HG02973 (cell line): ENCODE measurements around the gene REPIN1.

Source experiments
- ATAC-seq: cut with Tn5 transposase; IDR thresholded peaks from one replicate; pipeline ENCODE4 v1.9.1; 2021; ENCODE audit warnings: moderate library complexity; ENCODE audit not compliant: unreplicated experiment

REPIN1 gene

DNA sequence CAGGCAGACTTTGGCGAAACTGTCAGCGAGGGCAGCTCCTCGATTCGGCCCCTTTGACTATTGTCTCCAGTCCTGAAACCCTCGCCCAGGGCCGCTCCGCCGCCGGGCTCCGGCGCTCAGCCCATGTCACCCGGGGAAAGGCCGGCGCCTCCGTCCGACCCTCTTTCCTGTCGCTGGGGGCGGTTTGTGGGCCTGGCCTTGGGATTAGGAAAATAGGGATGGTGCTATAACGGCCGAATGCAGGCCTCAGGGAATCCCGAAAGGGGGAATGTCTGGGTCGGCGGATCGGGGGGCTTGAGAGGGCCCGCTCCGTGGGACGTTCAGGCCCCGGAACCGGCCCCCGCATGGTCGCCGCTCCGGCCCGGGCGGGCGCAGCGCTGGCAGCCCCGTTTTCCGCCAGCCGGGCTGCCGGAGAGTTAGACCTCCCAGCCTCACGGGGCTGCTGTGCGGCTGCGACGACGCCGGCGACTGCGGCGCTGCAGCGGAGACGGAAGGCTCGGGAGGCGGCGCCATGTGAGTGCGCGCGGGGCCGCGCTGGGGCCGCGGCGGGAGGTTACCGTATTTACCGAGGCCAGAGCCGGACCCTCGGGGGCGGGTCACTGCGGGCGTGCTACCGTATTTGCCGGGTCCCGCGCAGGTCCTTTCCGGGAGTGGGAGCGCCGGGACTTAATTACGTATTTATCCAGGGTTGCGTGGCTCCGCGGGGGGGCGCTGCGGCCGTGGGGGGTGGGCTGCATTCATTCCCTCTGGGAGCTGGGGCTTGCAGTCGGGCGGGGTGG is 36.4 kb downstream of the REPIN1 start:
- peak; percentile 44 for ATAC-seq

DNA sequence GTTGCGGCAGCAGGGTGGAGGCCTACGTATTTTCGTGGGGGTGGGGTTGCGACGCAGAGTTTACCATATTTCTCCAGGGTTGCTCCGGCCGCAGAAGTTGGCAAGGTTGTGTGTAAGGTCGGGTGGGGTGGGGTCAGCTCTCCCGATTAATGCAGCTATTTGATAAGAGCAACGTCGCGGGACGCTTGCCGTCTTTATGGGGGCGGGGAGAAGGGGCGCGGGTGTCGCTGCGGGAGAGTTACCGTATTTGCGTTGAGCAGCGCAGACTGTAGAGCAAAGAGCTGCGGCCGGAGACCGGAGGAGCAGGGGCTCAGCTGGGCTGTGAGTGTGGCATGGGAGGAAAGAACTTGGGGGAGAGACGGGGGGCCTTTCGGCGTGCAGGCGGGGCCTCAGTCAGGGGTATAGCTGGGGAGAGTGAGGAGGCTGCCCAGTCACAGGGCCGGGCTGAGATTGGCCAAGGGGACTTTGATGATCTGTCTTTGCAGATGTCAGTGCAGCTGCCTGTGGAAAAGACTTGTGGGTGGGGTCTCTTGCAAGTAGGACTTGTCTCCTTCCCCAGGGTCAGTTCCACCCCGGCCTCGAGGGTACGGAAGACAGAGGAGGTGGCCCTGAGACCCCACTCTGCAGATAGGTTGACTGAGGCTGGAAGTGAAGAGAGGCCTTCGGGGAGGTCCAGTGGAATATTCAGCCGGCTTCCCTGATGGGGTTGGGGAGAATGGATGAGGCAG is 37.1 kb downstream of the REPIN1 start:
- no peak for ATAC-seq

DNA sequence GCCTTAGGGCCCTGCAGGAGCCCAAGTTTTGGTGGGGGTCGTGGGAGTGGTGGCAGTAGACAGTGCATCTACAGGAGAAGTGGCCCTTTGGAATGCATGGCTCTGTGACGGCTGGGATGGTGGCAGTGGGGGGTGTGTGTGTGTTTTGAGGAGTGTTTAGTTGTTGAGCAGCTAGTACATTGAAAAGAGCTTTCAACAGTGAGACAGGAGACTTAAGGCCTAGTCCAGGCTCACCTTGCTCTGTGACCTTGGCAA is 37.6 kb downstream of the REPIN1 start:
- no peak for ATAC-seq

DNA sequence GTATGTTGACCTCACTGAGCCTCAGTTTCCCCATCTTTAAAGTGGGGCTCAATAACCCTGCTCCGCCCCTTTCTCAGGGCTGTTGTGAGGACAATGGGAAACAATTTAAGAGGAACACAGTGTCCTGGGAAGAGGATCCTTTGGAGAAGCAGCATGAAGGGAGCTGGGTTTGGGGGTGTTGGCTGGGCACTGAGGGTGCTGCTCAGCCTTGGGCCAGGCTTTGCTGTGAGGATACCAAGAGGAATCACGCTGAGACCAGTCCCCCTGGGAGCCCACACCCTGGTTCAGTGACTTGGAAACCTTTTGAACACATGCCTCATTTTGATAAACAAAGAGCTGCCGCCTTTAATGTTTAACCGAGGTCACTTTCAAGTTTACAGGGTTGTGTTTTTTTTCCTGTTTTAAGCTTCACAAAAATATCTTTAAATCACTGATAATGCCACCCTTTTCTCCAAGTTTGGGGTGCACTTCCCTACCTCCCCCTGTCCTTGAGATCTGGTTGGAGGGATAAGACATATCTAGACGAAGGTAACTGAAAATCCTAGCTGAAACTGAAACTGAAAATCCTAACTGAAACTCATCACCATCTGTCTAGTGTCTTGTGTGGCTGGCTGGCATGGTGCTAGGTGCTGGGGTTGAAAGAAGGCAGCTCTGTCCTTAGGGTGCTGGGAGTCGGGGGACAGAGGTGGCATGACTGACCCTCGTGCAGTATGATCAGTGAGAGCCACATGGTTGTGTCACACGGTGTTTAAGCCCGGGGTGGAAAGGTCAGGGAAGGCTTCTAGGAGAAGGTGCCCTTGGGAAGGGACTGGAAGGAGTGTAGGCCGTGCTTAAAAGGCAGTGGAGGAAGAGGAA is 38.2 kb downstream of the REPIN1 start:
- peak; percentile 54 for ATAC-seq

DNA sequence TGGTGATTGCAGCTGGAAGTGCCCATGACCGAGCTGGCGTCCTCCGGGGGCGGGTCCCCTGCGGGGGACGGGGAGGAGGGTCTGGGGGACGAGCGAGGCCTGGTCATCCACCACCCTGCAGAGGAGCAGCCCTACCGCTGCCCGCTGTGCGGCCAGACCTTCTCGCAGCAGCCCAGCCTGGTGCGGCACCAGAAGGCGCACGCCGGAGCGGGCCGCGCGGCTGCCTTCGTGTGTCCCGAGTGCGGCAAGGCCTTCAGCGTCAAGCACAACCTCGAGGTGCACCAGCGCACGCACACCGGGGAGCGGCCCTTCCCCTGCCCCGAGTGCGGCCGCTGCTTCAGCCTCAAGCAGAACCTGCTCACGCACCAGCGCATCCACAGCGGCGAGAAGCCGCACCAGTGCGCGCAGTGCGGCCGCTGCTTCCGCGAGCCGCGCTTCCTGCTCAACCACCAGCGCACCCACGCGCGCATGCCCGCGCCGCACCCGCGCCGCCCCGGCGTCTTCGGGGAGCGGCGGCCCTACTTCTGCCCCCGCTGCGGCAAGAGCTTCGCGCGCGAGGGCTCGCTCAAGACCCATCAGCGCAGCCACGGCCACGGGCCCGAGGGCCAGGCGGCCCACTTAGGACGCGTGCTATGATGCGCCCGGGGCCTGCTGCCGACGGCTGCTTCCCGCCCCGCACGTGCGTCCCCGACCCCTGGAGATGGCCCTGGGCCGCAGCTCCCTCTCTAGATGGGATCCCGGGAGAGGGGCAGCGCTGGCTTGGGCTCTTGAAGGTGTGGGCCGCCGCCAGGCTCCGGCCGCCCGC is 39.2 kb downstream of the REPIN1 start:
- ATAC-seq = no peak

DNA sequence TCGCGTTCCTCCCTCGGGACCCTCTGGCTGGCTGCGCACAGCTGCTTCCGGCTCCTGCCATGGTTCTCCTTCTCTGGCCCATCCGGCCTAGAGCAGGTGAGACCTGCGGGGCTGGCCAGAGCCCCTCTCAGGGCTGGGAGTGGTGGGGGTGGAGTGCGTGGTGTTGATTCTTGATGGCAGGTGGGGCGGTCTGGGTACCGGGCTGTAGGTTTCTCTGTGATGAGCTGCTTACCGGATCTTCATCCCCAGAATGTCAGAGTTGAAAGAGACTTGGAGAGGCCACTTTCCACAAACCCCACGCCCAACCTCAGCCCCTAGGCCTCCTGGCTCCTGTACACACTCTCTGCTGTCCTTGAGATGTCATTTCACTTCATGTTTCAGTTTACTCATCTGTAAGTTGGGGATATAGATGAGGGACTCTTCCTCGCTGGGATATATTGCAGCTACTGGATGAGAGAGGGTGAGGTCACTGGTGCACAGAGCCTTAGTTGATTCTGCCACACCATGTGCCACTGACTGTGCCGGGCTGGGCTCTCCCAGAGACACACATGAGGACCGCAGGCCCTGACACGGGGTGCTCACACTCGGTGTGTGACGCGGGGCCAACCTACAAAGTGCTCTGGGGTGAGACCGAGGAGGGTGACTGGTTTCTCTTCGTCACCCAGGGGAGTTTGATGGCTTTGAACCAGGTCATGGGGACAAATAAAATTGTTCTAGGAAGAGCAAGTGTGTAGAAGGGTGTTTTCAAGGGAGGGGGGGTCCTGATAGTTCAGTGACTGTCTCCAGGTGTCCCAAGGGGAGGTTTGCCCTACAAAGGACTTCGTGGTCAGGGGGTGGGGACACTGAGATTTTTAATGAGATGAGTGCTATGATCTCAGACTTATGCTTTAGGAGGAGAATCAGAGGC is 40.0 kb downstream of the REPIN1 start:
- peak; percentile 27 for ATAC-seq

DNA sequence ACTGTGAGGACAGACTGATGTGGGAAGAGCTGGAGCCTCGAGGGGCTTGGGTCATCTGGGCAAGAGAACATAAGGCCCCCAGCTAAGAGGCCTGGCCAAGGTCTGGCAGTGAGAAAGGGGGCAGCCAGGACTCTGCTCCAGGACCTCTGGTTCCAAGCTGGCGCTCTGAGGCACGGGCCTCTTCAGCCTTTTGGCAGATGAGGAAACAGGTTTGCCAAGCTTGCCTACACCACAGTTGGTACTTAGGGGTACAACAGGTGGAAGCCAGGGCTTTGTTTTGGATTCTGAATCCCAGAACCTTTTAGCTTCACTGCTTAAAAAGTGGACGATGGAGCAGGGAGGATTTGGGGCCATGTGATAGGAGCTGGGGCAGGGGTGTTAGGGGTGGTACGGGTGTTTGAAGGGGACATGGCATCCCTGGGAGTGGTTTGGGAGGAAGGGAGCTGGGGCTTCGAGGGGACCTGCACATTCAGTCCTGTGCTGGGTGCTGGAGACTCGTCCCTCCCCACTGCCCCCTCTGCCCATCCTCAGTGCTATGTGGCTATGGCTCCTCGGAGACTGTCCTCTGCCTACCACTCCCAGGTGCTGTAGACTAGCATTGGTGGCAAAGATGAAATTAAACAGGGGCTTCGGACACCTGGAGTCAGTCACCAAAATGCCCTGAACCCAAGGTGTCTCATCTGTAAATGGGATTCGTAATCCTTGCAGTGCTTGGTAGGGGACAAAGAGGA is 40.8 kb downstream of the REPIN1 start:
- ATAC-seq = no peak

DNA sequence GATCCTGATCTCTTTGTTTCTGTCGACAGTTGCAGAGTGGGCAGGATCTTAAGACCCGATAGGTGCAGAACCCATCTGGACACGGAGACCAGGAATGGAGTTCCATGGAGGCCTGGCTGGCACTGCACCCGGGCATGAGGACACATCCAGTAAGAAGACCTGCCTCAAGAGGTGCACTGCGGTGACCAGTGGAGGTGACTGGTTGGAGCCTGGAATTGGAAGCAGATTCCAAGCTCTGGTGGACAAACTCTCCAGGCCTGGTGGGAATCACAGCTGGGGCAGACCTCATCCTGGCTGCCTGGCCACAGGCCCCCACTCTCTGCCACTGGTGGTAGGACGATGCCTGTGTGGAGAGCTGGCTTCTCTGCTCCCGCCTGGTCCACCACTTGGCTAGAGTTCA is 41.5 kb downstream of the REPIN1 start:
- ATAC-seq = no peak

DNA sequence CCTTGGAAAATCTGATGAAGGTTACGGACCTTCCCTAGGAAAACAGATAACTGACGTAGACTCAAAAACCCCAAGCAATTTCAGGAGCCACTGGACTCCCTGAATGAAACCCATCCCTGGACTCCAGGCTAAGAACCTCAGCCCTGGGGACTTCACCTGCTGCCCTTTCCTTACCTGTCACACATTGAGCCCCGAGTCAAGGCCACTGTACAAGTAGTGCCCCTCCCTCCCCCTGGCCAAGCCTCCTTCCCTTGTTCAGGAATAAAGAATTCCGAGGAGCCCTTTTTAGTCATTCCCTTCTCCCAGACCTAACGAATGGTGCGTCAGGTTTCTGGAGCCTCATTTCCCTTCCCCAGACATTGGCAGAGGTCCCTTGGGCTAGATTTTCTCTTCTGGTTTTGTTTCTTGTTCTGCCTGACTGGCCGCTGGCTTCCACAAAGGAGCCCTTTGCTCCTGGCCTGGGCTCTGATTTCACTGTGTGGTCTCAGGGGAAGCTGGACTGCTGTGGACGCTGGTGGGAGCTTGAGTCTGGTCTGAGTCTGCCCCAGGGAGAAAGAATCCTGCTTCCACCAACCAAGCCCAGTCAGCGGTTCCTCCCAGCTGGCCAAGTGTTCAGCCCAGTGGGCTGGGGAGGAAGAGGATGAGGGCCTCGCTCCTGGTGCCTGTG is 42.2 kb downstream of the REPIN1 start:
- no peak for ATAC-seq

DNA sequence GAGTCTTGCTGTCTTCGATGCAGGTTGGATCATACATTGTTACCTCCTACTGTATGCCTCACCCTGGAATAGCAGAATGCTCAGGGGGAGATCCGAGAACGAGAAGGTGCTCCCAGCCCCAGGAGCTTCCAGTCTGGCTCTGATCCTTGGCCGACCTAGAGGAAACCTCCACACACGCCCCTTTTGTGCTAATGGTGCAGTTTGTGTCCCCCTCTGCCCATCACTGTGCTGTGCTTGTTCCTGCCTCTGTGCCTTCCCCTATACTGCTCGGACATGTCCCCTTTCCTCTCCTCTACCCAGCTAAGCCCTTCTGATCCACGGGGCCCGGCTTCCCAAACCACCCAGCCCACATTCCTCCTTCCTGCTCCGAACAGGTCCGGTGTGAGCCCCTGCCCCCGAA is 43.0 kb downstream of the REPIN1 start:
- ATAC-seq = no peak

DNA sequence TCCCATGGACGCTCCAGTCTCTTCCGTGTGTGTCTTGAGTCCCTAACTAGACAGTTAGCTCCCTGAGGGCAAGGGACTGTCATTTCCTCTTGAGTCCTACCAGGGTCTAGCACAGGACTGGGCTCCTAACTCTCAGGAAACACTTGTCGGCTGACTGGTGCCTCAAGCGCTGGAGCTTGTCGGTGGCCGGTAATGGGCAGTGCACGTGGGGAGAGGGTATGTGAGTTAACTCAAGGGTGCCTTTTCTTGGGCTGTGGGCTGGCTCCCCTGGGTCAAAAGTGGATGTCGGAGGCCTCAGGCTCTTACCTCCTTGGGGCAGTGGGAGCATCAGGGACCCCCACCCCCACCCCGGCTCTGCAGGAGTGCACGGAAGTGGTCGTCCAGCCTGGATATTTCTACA is 43.4 kb downstream of the REPIN1 start:
- ATAC-seq = no peak

DNA sequence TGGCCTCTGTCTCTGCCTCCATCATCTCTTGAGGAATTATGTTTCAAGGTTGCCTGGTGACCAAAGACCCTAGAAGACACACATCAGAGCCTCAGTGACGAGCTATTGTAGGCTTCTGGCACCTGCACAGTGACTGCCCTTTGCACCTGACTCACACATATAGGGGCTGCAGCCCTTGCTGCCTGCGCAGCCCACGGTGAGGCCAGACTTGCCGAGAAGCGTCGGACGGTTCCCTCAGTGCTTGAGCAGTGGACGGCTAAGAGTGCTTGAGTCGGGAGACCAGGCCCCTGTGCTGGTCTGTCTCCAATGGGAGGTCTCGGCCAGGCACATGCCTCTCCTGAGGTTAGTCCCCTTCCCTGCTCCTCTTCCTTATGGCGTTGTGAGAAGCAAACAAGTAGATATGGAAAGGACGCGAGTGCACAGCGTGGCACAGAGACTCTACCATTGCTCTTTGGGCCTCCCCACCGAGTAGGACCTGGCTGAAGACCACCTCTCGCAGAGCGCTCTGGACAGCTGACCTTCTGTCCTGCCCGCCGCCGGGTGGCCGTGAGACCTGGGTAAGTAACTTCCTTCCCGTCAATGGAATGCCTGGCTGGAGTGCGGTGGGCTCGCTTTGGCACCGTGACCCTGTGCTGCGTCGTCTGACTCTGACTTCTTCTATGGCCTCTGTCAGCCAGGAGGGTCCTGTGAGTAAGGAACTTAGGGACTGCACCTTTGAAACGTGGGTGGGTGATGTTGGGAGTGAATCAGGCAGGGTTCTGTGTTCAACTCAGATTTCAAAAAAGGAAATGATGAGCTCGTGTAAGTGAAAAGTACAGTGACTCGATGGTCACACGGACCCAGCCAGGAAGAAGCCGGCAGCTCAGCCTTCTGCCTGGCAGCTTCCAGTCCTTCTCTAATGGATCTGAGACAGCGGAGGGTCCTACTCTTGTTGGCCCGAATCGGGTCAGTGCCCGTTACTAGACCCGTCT is 44.2 kb downstream of the REPIN1 start:
- ATAC-seq = no peak

DNA sequence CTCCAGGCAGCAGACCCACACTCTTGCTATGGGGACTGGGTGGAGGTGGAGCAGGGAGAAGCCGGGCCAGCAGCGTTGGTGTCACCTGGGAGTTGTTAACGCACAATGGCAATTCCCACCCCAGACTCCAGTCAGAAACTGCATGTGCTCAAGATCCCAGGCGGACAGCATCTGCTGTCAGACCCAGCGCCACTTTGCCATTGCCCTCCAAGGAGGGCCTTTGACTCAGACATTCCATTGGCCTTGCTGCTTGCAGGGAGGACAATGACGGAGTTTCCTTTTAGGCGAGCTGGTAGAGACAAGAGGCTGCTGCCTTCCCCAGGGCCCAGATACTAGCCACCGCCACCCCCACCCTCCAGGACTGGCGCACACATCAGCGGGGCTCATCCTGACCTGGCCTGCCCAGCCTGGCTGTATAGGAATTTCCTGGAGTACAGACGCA is 45.0 kb downstream of the REPIN1 start:
- ATAC-seq = no peak

DNA sequence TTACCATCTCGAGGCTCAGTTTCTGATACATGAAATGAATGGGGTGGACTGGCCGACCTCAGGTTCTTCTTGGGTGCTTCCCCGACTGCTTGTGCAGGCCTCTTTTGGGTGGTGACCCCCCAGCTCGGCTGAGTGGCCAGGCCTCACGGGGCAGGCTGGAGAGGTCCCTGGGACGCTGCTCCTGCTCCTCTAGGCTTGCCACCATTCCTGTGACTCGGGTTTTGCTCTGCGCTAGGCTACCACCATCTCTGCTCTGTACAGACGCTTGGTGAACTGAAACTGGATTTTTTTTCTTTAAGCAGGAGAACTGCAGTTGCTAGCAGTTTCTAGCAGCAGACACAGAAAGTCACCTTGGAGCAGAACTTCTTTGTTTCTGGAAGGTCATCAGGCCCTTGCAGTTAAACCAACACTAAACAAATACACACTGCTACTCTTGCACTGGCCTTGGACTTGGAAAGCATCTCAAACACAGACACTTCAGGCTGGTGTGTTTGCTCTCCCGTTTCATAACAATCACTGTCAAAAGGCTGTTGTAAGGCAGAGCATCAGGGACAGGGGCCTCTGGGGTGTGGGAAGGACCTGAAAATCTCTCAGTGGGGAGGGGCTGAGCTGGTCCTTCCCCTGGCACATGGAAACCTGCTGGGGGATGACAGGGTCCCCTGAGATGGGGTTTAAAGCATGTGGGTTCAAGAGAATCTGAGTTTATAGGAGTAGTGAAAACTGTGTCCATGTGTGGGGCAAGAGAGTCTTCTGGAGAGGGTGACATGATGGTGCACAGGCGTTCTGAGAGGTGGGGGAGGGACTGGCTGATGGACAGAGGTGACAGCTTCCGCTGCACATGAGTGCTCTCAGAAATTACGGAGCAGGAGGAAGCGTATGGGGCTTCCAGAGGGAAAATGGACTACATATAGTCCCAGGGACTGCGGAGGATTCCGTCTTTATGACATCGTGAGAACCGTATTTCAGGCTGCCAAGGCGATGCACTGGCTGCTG is 46.8 kb downstream of the REPIN1 start:
- no peak for ATAC-seq

DNA sequence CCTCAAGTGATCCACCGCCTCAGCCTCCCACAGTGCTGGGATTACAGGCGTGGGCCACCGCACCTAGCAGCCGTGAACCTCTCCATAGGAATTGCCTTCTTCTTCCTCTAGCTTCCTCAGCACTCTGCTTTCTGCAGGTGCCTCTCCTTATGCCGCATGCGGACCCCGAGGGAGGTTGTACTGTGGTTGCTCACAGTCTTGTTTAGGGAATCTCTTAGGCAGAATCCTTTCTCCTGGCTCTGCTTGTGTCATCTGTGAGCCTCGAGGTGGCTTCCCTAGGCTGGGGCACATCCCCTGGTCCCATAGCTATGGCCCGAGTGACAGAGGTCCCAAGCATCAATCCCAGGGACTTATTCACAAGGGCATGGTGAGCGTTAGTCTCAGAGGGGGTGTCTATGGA is 48.6 kb downstream of the REPIN1 start:
- no peak for ATAC-seq

DNA sequence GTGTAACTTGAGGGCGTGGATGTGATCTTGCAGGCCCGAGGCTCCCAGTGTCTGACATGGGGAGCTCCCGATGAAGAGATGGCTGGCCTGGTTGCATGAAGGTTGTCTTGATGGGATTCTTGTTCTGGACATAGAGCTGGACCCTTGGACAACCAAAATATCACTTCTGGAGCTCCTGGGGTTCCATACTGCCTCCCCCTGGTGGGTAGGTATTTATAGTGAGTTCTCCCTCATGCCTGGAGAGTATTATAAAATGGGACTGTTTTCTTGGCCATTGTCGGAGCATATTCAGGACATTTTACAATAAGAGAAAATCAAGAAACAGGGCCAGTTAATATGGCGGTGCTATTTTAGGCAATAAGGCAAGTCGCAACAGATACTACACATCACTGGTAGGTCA is 49.2 kb downstream of the REPIN1 start:
- no peak for ATAC-seq
